Right atrium auricular region (tissue), 2 donors: ENCODE data around the gene CCDC71L. TPM values are rescaled to one million over a fixed set of nuclear protein-coding genes. Genes with fewer than 3 reads are reported as not detected.
A peak's percentile ranks its signal among the peaks of the same experiment; 100 is the strongest.

Source experiments
- DNase-seq: peaks from one replicate; pipeline ENCODE4 v3.0.0-alpha.2; 2019; ENCODE audit warnings: low spot score
- H3K27ac ChIP-seq, 2 donors: fragments of 200-600 bp; sonication (generic); 1 replicate in 1 of 2; 2 replicates in 1 of 2; pipeline ENCODE4 v1.5.1; 2016 to 2019
- H3K27me3 ChIP-seq, 2 donors: fragments of 200-600 bp; sonication (generic); one replicate each; pipeline versions ENCODE4 v1.5.1 to v1.6.0; 2017 to 2019
- H3K36me3 ChIP-seq: fragments of 200-600 bp; sonication (generic); one replicate; pipeline ENCODE4 v1.5.1; 2016
- H3K4me1 ChIP-seq, 2 donors: fragments of 200-600 bp; sonication (generic); one replicate each; pipeline versions ENCODE4 v1.5.1 to v1.6.0; 2017 to 2019
- H3K4me3 ChIP-seq, 2 donors: fragments of 200-600 bp; sonication (generic); 1 replicate in 1 of 2; 2 replicates in 1 of 2; pipeline ENCODE4 v1.5.1; 2017 to 2019; ENCODE audit warnings: mild to moderate bottlenecking in 1 of 2, moderate library complexity in 1 of 2
- H3K9me3 ChIP-seq, 2 donors: fragments of 200-600 bp; sonication (generic); one replicate each; pipeline ENCODE4 v1.5.1; 2019
- total RNA-seq, 2 donors: library from RNA; depleted of rRNA; stranded (reverse); fragments of >200 nt; gene quantifications; one replicate each; pipeline ENCODE4 v1.1.0, GENCODE V29; 2016
- TF ChIP-seq, protein P1 (sequence below), 2 donors: fragments of 200-600 bp; sonication (generic); IDR thresholded peaks; one replicate each; pipeline ENCODE4 v1.5.1; 2019; ENCODE audit warnings: antibody characterized with exemption in 2 of 2

CCDC71L gene
- total RNA-seq, 2 donors from 2014 or later, result 17.5 to 20.9 TPM

DNA sequence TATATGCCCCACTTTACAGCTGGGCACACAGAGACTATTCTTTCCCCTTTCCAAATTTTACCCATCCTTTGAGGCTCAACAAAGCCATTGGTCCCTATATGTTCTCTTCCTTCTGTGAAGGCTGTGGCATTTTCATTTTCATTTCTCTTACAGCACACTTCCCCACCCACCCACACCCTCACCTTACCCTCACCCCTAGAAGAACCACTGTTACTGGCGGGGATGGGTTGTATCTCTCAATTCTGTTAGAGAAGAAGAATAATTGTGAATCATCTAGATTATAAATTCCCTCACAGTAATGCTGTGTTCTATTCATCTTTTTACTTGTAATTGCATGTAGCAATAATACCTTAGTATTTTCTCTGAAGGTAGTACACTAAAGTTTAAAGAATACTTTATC is 10.2 kb upstream of the CCDC71L start:
- Histone ChIP-seq H3K27ac (no peak overlapping the region), H3K36me3 (no peaks in the 10 kb centered on the region), H3K27me3 (no peaks in the 10 kb centered on the region), H3K4me3 (no peak overlapping the region), H3K4me1 (no peaks in the 10 kb centered on the region), H3K9me3 (no peaks in the 10 kb centered on the region)
- TF ChIP-seq, protein P1, sequence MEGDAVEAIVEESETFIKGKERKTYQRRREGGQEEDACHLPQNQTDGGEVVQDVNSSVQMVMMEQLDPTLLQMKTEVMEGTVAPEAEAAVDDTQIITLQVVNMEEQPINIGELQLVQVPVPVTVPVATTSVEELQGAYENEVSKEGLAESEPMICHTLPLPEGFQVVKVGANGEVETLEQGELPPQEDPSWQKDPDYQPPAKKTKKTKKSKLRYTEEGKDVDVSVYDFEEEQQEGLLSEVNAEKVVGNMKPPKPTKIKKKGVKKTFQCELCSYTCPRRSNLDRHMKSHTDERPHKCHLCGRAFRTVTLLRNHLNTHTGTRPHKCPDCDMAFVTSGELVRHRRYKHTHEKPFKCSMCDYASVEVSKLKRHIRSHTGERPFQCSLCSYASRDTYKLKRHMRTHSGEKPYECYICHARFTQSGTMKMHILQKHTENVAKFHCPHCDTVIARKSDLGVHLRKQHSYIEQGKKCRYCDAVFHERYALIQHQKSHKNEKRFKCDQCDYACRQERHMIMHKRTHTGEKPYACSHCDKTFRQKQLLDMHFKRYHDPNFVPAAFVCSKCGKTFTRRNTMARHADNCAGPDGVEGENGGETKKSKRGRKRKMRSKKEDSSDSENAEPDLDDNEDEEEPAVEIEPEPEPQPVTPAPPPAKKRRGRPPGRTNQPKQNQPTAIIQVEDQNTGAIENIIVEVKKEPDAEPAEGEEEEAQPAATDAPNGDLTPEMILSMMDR (IDR thresholded peaks at IDR 0.05), result no peak
- DNase-seq, result no peak

DNA sequence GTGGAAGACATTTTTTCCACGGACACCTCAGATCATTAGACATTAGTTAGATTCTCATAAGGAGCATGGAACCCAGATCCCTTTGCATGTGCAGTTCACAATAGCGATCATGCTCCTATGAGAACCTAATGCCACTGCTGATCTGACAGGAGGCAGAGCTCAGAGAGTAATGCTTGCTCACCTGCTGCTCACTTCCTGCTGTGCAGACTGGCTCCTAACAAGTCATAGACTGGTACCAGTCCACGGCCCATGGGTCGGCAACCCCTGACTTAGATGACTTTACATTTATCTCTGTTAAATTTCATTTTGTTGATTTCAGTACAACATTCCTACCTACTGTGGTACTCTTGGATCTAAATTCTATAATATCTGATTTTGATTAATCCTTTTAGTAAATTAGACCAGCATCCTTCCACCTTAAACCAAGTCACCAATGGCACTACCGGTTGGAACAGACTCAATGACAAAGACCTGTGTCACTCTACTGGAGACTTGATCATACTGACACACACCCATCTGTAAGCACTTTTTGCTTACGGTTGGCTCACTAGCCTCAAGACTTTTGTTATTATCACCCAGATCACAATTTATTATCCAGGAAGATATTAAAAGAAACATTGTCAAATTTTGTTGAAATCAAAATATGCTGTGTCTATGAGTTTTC is 8.0 kb upstream of the CCDC71L start:
- no peaks in the 10 kb centered on the region for H3K27me3 ChIP-seq
- H3K9me3 ChIP-seq, result no peaks in the 10 kb centered on the region
- no peak overlapping the region for H3K4me3 ChIP-seq
- no peaks in the 10 kb centered on the region for H3K36me3 ChIP-seq
- TF ChIP-seq, protein P1 (IDR thresholded peaks at IDR 0.05), result no peak
- H3K4me1 ChIP-seq, result no peaks in the 10 kb centered on the region
- no peak for DNase-seq
- no peak overlapping the region for H3K27ac ChIP-seq

DNA sequence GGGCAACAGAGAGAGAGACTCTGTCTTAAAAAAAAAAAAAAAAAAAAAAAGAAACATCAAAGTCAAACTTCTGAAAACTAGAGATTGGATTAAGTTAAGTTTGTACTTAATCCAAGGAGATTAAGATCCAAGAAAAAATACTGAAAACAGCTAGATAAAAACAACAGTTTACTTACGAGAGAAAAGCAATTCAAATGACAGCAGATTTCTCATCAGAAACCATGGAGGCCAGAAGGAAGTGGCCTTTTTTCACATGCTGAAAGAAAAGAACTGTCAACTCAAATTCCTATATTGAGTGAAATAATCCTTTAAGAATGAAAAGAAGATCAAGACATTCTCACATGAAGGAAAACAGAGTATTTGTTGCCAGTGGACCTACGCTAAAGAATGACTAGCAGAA is 5.4 kb upstream of the CCDC71L start:
- TF ChIP-seq, protein P1 (IDR thresholded peaks at IDR 0.05), result no peak
- DNase-seq, result no peak

DNA sequence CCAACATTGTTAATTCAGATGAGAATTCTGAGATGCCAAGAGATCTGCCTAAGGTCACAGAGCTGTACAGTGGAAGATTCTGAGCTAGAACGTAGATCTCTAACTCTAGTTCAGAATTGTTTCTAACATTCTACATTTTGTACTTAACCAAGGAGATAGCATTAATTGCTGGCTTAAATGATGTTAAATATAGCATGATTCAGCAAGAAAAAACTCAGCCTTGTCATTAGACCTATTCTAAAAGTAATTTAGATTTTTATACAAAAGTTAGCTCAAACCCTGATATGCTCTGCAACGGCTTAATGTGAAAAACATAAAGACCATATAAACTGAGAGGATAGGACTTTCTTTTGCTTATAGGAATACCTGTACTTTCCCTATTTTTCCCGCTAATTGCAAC is 3.4 kb upstream of the CCDC71L start:
- Histone ChIP-seq H3K27ac (no peak overlapping the region), H3K4me3 (no peak overlapping the region), H3K36me3 (no peaks in the 10 kb centered on the region), H3K4me1 (peaks cover 0 to 4% of the 10 kb centered on the region in 2 donors), H3K9me3 (no peaks in the 10 kb centered on the region), H3K27me3 (no peaks in the 10 kb centered on the region)
- TF ChIP-seq, protein P1 (IDR thresholded peaks at IDR 0.05), result no peak
- DNase-seq, result no peak

More for the DNA sequence above, 5.4 kb upstream of the CCDC71L start:
- Histone ChIP-seq H3K27ac (no peak overlapping the region), H3K9me3 (no peaks in the 10 kb centered on the region), H3K4me3 (no peak overlapping the region), H3K36me3 (no peaks in the 10 kb centered on the region), H3K27me3 (no peaks in the 10 kb centered on the region), H3K4me1 (no peaks in the 10 kb centered on the region)

DNA sequence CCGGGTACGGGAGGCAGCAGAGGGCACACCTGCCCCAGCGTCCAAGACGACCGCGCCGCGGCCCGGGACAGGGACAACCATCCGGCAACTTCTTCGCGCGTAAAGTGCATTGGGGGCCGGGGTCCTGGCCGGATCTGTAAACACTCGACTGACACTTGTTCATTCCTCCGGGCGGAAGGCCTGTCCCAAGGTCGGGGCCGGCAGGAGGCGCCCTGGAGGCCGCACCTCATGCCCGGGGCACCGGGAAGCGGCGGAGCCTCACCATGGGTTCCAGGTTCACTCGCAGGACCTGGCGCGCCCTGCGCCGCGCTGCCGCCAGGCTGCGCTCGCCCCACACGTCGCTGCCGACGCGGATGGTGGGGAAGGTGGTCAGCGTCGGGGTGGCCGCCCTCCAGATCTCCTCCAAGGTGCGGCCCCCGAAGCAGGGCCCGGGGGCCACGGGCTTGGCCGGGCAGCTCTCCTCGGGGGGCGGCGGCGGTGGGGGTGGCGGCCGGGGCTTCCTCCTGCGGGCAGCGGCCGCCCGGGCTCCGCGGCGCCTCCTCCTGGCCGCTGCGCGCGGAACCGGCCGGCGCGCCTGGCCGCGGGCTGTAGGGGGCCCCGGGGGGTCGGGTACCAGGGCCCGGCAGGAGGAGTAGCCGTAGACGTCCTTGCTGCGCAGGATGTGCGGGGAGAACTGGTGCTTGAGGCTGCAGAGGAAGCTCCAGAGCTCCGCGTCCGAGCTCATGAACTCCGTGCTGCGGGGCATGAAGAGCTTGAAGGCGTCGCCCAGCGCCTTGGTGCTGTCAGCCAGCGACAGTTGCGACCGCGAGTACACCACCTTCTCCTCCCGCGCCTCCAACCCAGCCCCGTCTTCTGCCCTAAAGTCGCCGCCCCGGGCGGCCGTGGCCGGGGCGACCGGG is 746 bp downstream of the CCDC71L start:
- Histone ChIP-seq H3K4me1 (peaks cover 0 to 25% of the 10 kb centered on the region in 2 donors), H3K27ac (peak overlapping the region; percentile 92 to 96), H3K4me3 (peak overlapping the region; percentile 86 to 88), H3K36me3 (no peaks in the 10 kb centered on the region), H3K27me3 (no peaks in the 10 kb centered on the region), H3K9me3 (no peaks in the 10 kb centered on the region)
- peak; percentile 74 for DNase-seq
- TF ChIP-seq, protein P1 (IDR thresholded peaks at IDR 0.05), result peak; percentile 77 to 82
